HG03095 (cell line): Measurements from ENCODE around the gene ITPK1.
A peak's percentile ranks its signal among the peaks of the same experiment; 100 is the strongest.

ENCODE experiments used
- ATAC-seq: cut with Tn5 transposase; IDR thresholded peaks from one replicate; pipeline ENCODE4 v1.9.1; 2021; ENCODE audit warnings: moderate library complexity; ENCODE audit not compliant: unreplicated experiment

ITPK1 gene

GRCh38 chr14:92928258-92928629 lies 187.5 kb downstream of the ITPK1 start:
- ATAC-seq, result no peak

- no peak for ATAC-seq
Measured at GRCh38 chr14:92927349-92928257, 188.1 kb downstream of the ITPK1 start.

GRCh38 chr14:92926931-92927330 lies 188.8 kb downstream of the ITPK1 start:
- ATAC-seq, result no peak

GRCh38 chr14:92926180-92926845 lies 189.4 kb downstream of the ITPK1 start:
- no peak for ATAC-seq

- no peak for ATAC-seq
Measured at GRCh38 chr14:92925446-92925845, 190.3 kb downstream of the ITPK1 start.

GRCh38 chr14:92924247-92924646 lies 191.5 kb downstream of the ITPK1 start:
- no peak for ATAC-seq

GRCh38 chr14:92923744-92924103 lies 192.0 kb downstream of the ITPK1 start:
- ATAC-seq, result no peak

GRCh38 chr14:92922883-92923743 lies 192.6 kb downstream of the ITPK1 start, which contains the start of gene CHGA:
TSS of gene CHGA (plus strand) at chr14:92923150. CDS start at chr14:92923360, 210 bp downstream.
- ATAC-seq, result peak; percentile 59

- ATAC-seq, result no peak
Measured at GRCh38 chr14:92922155-92922735, 193.5 kb downstream of the ITPK1 start.

GRCh38 chr14:92920001-92920400 lies 195.7 kb downstream of the ITPK1 start:
- no peak for ATAC-seq

- no peak for ATAC-seq
Measured at GRCh38 chr14:92917956-92918355, 197.8 kb downstream of the ITPK1 start.

GRCh38 chr14:92917041-92917940 lies 198.4 kb downstream of the ITPK1 start:
- ATAC-seq, result no peak

- ATAC-seq, result no peak
Measured at GRCh38 chr14:92916201-92916600, 199.5 kb downstream of the ITPK1 start.

GRCh38 chr14:92914087-92914656 lies 201.6 kb downstream of the ITPK1 start:
- ATAC-seq, result no peak

GRCh38 chr14:92907316-92907911 lies 208.3 kb downstream of the ITPK1 start:
- ATAC-seq, result no peak

- ATAC-seq, result no peak
Measured at GRCh38 chr14:92906823-92907222, 208.9 kb downstream of the ITPK1 start.

GRCh38 chr14:92906420-92906819 lies 209.3 kb downstream of the ITPK1 start:
- ATAC-seq, result no peak

- ATAC-seq, result no peak
Measured at GRCh38 chr14:92905667-92906066, 210.1 kb downstream of the ITPK1 start.

- no peak for ATAC-seq
Measured at GRCh38 chr14:92903359-92903758, 212.4 kb downstream of the ITPK1 start.
